ENCODE results near the gene PHF23. TPM values are rescaled to one million over a fixed set of nuclear protein-coding genes. Genes with fewer than 3 reads are reported as not detected.

PHF23 gene
- total and polyA plus RNA-seq, 9 of the 15 experiments (the other 6 are each of a cell fraction or from before 2014, with no cell fraction given): 7.4 to 87.5 (median 33.7) TPM

DNA sequence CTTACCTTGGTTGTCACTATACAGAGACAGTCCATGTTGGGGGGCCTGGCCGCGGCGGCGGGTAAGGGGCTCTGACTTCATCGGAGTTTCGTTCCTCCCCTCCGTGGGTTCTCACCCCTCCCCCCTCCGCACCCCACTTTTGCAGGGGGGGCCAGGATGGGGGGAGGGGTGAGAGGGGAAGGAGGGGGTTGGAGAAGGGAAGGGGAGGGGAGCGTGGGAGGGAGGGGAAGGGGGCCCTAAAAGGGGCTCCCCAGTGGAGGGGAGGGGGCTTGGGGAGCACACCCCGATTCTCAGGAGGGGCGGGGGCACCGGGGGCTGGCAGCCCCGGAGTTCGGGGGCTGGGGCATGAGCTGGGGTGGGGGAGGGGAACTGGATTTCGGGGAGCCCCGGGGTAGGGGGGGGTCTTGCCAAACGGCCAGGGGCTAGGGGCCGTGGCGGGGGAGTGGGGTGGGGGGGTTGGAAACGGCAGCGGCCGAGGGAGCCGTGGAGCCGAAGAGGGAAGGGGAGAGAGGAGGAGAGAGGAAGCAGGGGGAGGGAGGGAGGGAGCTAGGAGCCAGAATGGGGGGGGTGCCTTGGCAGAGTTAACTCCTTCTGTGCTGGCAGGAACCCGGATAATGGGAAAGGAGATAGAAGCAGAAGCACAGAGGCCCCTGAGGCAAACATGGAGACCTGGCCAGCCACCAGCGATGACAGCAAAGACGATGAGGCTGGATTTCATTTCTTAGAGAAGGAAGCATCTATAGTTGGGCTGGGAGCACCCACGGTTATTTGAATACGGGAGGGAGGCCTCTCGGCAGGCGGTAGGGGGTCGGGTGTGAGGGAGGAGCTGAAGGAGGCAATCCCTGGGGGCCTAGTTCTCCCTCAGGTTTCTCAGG is 21.9 kb downstream of the PHF23 start (continued):
- peak; percentile 16 for TF ChIP-seq TAF1 (IDR thresholded peaks at IDR 0.05; ENCODE audit: control insufficient read depth, extremely low read depth, insufficient read depth, low read length, severe bottlenecking)
- TF ChIP-seq FUS (optimal IDR thresholded peaks at IDR 0.05; ENCODE audit: low read depth, low read length): no peak
- no peak; the same call in 1 of the 2 replicates for TF ChIP-seq HDAC2 (IDR thresholded peaks at IDR 0.05)
- TF ChIP-seq, protein P1, sequence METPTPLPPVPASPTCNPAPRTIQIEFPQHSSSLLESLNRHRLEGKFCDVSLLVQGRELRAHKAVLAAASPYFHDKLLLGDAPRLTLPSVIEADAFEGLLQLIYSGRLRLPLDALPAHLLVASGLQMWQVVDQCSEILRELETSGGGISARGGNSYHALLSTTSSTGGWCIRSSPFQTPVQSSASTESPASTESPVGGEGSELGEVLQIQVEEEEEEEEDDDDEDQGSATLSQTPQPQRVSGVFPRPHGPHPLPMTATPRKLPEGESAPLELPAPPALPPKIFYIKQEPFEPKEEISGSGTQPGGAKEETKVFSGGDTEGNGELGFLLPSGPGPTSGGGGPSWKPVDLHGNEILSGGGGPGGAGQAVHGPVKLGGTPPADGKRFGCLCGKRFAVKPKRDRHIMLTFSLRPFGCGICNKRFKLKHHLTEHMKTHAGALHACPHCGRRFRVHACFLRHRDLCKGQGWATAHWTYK (CRISPR knock-in tag; IDR thresholded peaks at IDR 0.05): no peak
- TF ChIP-seq NR3C1 (CRISPR knock-in tag; IDR thresholded peaks at IDR 0.05): no peak
- TF ChIP-seq, protein P2, sequence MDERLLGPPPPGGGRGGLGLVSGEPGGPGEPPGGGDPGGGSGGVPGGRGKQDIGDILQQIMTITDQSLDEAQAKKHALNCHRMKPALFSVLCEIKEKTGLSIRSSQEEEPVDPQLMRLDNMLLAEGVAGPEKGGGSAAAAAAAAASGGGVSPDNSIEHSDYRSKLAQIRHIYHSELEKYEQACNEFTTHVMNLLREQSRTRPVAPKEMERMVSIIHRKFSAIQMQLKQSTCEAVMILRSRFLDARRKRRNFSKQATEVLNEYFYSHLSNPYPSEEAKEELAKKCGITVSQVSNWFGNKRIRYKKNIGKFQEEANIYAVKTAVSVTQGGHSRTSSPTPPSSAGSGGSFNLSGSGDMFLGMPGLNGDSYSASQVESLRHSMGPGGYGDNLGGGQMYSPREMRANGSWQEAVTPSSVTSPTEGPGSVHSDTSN (CRISPR knock-in tag; IDR thresholded peaks at IDR 0.05; ENCODE audit: low read depth): no peak
- TF ChIP-seq, protein P2 (tag; conservative IDR thresholded peaks at IDR 0.05; ENCODE audit: low read depth): no peak
- TF ChIP-seq L3MBTL2 (IDR thresholded peaks at IDR 0.05): no peak
- no peak for TF ChIP-seq HDGF (IDR thresholded peaks at IDR 0.05)
- TF ChIP-seq PTRF (tag; IDR thresholded peaks at IDR 0.05): no peak
- TF ChIP-seq KDM5B (IDR thresholded peaks at IDR 0.05; ENCODE audit: insufficient replicate concordance, low read depth, low read length): no peak
- TF ChIP-seq PHF21A (IDR thresholded peaks at IDR 0.05; ENCODE audit: borderline replicate concordance, low read depth): no peak
- TF ChIP-seq, protein P3, sequence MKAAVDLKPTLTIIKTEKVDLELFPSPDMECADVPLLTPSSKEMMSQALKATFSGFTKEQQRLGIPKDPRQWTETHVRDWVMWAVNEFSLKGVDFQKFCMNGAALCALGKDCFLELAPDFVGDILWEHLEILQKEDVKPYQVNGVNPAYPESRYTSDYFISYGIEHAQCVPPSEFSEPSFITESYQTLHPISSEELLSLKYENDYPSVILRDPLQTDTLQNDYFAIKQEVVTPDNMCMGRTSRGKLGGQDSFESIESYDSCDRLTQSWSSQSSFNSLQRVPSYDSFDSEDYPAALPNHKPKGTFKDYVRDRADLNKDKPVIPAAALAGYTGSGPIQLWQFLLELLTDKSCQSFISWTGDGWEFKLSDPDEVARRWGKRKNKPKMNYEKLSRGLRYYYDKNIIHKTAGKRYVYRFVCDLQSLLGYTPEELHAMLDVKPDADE (conservative IDR thresholded peaks at IDR 0.05; ENCODE audit: control insufficient read depth, low read depth, low read length): no peak
- TF ChIP-seq POLR2AphosphoS2 (IDR thresholded peaks at IDR 0.05; ENCODE audit: low read length): no peak
- TF ChIP-seq E2F3 (CRISPR knock-in tag; IDR thresholded peaks at IDR 0.05): no peak
- no peak for TF ChIP-seq KHSRP (IDR thresholded peaks at IDR 0.05)
- no peak for TF ChIP-seq SMAD1 (IDR thresholded peaks at IDR 0.05; ENCODE audit: low read depth, low read length, partially characterized antibody)
- TF ChIP-seq, protein P4, sequence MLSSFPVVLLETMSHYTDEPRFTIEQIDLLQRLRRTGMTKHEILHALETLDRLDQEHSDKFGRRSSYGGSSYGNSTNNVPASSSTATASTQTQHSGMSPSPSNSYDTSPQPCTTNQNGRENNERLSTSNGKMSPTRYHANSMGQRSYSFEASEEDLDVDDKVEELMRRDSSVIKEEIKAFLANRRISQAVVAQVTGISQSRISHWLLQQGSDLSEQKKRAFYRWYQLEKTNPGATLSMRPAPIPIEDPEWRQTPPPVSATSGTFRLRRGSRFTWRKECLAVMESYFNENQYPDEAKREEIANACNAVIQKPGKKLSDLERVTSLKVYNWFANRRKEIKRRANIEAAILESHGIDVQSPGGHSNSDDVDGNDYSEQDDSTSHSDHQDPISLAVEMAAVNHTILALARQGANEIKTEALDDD (IDR thresholded peaks at IDR 0.05): no peak
- TF ChIP-seq ZNF668 (CRISPR knock-in tag; IDR thresholded peaks at IDR 0.05): no peak
- 0 out of 2 replicates have a peak, but pooled peaks have one; percentile 24 for TF ChIP-seq POLR2A (conservative IDR thresholded peaks at IDR 0.05)
- TF ChIP-seq, protein P5, sequence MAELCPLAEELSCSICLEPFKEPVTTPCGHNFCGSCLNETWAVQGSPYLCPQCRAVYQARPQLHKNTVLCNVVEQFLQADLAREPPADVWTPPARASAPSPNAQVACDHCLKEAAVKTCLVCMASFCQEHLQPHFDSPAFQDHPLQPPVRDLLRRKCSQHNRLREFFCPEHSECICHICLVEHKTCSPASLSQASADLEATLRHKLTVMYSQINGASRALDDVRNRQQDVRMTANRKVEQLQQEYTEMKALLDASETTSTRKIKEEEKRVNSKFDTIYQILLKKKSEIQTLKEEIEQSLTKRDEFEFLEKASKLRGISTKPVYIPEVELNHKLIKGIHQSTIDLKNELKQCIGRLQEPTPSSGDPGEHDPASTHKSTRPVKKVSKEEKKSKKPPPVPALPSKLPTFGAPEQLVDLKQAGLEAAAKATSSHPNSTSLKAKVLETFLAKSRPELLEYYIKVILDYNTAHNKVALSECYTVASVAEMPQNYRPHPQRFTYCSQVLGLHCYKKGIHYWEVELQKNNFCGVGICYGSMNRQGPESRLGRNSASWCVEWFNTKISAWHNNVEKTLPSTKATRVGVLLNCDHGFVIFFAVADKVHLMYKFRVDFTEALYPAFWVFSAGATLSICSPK (IDR thresholded peaks at IDR 0.05; ENCODE audit: borderline replicate concordance): no peak

Measured in K562 (cell line).